OCI-LY7 (cell line): Measurements from ENCODE around the gene NCS1.

Experiments
- CTCF ChIP-seq: fragments of 200-600 bp; sonication (generic); conservative IDR thresholded peaks from 2 replicates; pipeline ENCODE4 v1.5.1; 2014; ENCODE audit warnings: mild to moderate bottlenecking, antibody characterized with exemption, low read length, moderate library complexity, mixed read lengths
- EZH2phosphoT487 ChIP-seq: fragments of 200-600 bp; sonication (generic); IDR thresholded peaks from 2 replicates; pipeline ENCODE4 v1.6.1; 2018; ENCODE audit warnings: low read depth, borderline replicate concordance, mild to moderate bottlenecking, mixed run types, antibody characterized with exemption, low read length, moderate library complexity, mixed read lengths

DNA sequence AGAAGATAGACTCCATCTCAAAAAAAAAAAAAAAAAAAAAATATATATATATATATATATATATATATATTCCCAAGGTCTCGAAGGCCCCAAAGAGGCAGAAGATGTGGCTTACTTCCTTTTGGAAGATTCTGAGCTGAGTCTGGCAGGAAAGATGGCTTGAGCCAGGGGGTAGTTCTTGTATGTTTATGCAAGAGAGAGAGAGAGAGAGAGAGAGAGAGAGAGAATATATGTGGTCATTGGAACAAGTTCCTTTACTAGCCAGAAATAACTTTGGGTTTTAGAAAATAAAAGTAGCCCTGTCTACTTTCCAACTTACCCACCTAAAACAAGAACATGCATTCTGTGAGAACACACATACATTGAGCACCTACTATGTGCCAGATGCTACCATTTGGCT lies 17.6 kb downstream of the NCS1 start:
- TF ChIP-seq CTCF (no peak), EZH2phosphoT487 (no peak)
